Breast epithelium (tissue), 3 donors: Measurements from ENCODE around the gene GRB2.

Experiments
- CTCF ChIP-seq, 3 donors: fragments of 450-650 bp; IDR thresholded peaks; one replicate each; pipeline ENCODE4 v1.5.1; 2016 to 2017; ENCODE audit warnings: antibody characterized with exemption in 3 of 3, mild to moderate bottlenecking in 3 of 3, moderate library complexity in 3 of 3
- POLR2AphosphoS5 ChIP-seq, 3 donors: sonication (generic); formaldehyde crosslinking; IDR thresholded peaks; one replicate each; pipeline ENCODE4 v1.6.1; 2017; ENCODE audit warnings: antibody characterized with exemption in 3 of 3

- TF ChIP-seq CTCF (IDR thresholded peaks at IDR 0.05) (no peak), POLR2AphosphoS5 (IDR thresholded peaks at IDR 0.05) (no peak)
Observed at GRCh38 chr17:75300280-75300679, 105.2 kb downstream of the GRB2 start.
